Testis (tissue), 2 donors: ENCODE data around the gene LRRC45.

Source experiments
- CTCF ChIP-seq, 3 experiments: fragments of 450-650 bp in 2 of 3; fragments of 200-600 bp in 1 of 3; sonication (generic) in 1 of 3; IDR thresholded peaks; one replicate each; pipeline ENCODE4 v1.5.1; 2016 to 2019; ENCODE audit warnings: antibody characterized with exemption in 3 of 3, mild to moderate bottlenecking in 2 of 3, moderate library complexity in 1 of 3
- POLR2A ChIP-seq: fragments of 450-650 bp; IDR thresholded peaks from one replicate; pipeline ENCODE4 v1.6.1; 2017; ENCODE audit warnings: antibody characterized with exemption, mild to moderate bottlenecking, moderate library complexity

GRCh38 chr17:82035956-82036633 is 13.0 kb downstream of the LRRC45 start:
- TF ChIP-seq CTCF (IDR thresholded peaks at IDR 0.05) (no peak), POLR2A (no peak)
